Karpas-422 (cell line): Measurements from ENCODE around the gene U2AF1. TPM values are rescaled to one million over a fixed set of nuclear protein-coding genes. Genes with fewer than 3 reads are reported as not detected.
"Not testable (repeated sequence)": the region's sequence is repeated elsewhere in the genome, so short reads cannot be mapped to it uniquely, and the experiment has no call there.

Experiments used
- DNase-seq: peaks from one replicate; pipeline ENCODE4 v3.0.0-alpha.2; 2015
- H2AFZ ChIP-seq: fragments of 200-600 bp; sonication (generic); 2 replicates; pipeline ENCODE4 v1.6.1; 2014; ENCODE audit warnings: antibody characterized with exemption, low read length, mixed read lengths
- H3K27ac ChIP-seq: fragments of 200-600 bp; sonication (generic); 2 replicates; pipeline ENCODE4 v1.5.1; 2014; ENCODE audit warnings: mild to moderate bottlenecking, low read length, moderate library complexity
- H3K27me3 ChIP-seq: fragments of 200-600 bp; sonication (generic); 2 replicates; pipeline ENCODE4 v1.6.1; 2014; ENCODE audit warnings: low read length, mixed read lengths
- H3K36me3 ChIP-seq: fragments of 200-600 bp; sonication (generic); 2 replicates; pipeline ENCODE4 v1.6.1; 2014; ENCODE audit warnings: low read length, mixed read lengths; ENCODE audit not compliant: insufficient read depth
- H3K4me1 ChIP-seq: fragments of 200-600 bp; sonication (generic); 2 replicates; pipeline ENCODE4 v1.6.1; 2014; ENCODE audit warnings: mild to moderate bottlenecking, low read length, mixed read lengths
- H3K4me2 ChIP-seq: fragments of 200-600 bp; sonication (generic); 2 replicates; pipeline ENCODE4 v1.6.1; 2014; ENCODE audit warnings: low read length, low read depth, mild to moderate bottlenecking; ENCODE audit not compliant: poor library complexity, severe bottlenecking
- H3K4me3 ChIP-seq: fragments of 200-600 bp; sonication (generic); 2 replicates; pipeline ENCODE4 v1.5.1; 2014; ENCODE audit warnings: mild to moderate bottlenecking, antibody characterized with exemption, low read length, mixed read lengths
- H3K79me2 ChIP-seq: fragments of 200-600 bp; sonication (generic); 2 replicates; pipeline ENCODE4 v1.6.1; 2014; ENCODE audit warnings: mild to moderate bottlenecking, low read length, mixed read lengths
- H3K9ac ChIP-seq: fragments of 200-600 bp; sonication (generic); 2 replicates; pipeline ENCODE4 v1.6.0; 2014; ENCODE audit warnings: low read length
- H3K9me2 ChIP-seq: fragments of 200-600 bp; sonication (generic), shearing (Covaris generic); replicated peaks from 2 replicates; pipeline ENCODE4 v1.6.0; 2014; ENCODE audit warnings: mild to moderate bottlenecking, low read length, moderate library complexity; ENCODE audit not compliant: insufficient read depth
- H3K9me3 ChIP-seq: fragments of 300-700, 200-600 bp; sonication (generic); 2 replicates; pipeline ENCODE4 v1.6.1; 2014; ENCODE audit warnings: low read length, mixed read lengths
- H4K20me1 ChIP-seq: fragments of 200-600 bp; sonication (generic); 2 replicates; pipeline ENCODE4 v1.6.1; 2014; ENCODE audit warnings: mild to moderate bottlenecking, antibody characterized with exemption, low read length, low read depth; ENCODE audit not compliant: insufficient read depth
- total RNA-seq: library from RNA; depleted of rRNA; stranded (reverse); fragments of >200 nt; shearing (Covaris generic); gene quantifications from 2 replicates; pipeline ENCODE4 v1.2.3, GENCODE V29; 2014; ENCODE audit warnings: low replicate concordance

Gene U2AF1
- total RNA-seq, 1 experiment from 2014 or later = 53.7 TPM

- not testable (repeated sequence) for H3K4me1 ChIP-seq, DNase-seq, H3K36me3 ChIP-seq
Measured at GRCh38 chr21:43101000-43101399, 6.4 kb downstream of the U2AF1 start.

GRCh38 chr21:43091979-43092614 lies 15.3 kb downstream of the U2AF1 start:
- not testable (repeated sequence) for H3K27ac ChIP-seq, H2AFZ ChIP-seq, H3K79me2 ChIP-seq, H4K20me1 ChIP-seq, H3K4me2 ChIP-seq, H3K27me3 ChIP-seq, H3K9ac ChIP-seq, DNase-seq, H3K9me2 ChIP-seq, H3K36me3 ChIP-seq, H3K9me3 ChIP-seq, H3K4me3 ChIP-seq, H3K4me1 ChIP-seq

More at GRCh38 chr21:43101000-43101399, 6.4 kb downstream of the U2AF1 start:
- not testable (repeated sequence) for H3K79me2 ChIP-seq, H2AFZ ChIP-seq, H3K4me3 ChIP-seq, H3K9me2 ChIP-seq, H3K9me3 ChIP-seq, H3K4me2 ChIP-seq, H3K27me3 ChIP-seq, H4K20me1 ChIP-seq, H3K9ac ChIP-seq, H3K27ac ChIP-seq

- not testable (repeated sequence) for DNase-seq, H2AFZ ChIP-seq, H3K27ac ChIP-seq, H3K9ac ChIP-seq, H4K20me1 ChIP-seq, H3K27me3 ChIP-seq, H3K4me2 ChIP-seq, H3K4me3 ChIP-seq, H3K9me3 ChIP-seq, H3K9me2 ChIP-seq, H3K79me2 ChIP-seq, H3K4me1 ChIP-seq, H3K36me3 ChIP-seq
Measured at GRCh38 chr21:43090947-43091346, 16.4 kb downstream of the U2AF1 start.

- H3K4me2 ChIP-seq, H3K79me2 ChIP-seq, H3K4me3 ChIP-seq, H2AFZ ChIP-seq, H3K4me1 ChIP-seq, H3K9me3 ChIP-seq, H4K20me1 ChIP-seq, H3K9ac ChIP-seq, H3K36me3 ChIP-seq, H3K27ac ChIP-seq, DNase-seq, H3K27me3 ChIP-seq, H3K9me2 ChIP-seq: not testable (repeated sequence)
Measured at GRCh38 chr21:43089463-43089862, 17.9 kb downstream of the U2AF1 start.

- H3K4me3 ChIP-seq, H3K27me3 ChIP-seq, H3K36me3 ChIP-seq, H2AFZ ChIP-seq, H3K79me2 ChIP-seq, H3K4me1 ChIP-seq, DNase-seq, H3K4me2 ChIP-seq, H3K27ac ChIP-seq, H3K9me3 ChIP-seq, H3K9ac ChIP-seq, H3K9me2 ChIP-seq, H4K20me1 ChIP-seq: not testable (repeated sequence)
Measured at GRCh38 chr21:43082587-43083300, 24.6 kb downstream of the U2AF1 start.

- not testable (repeated sequence) for DNase-seq, H3K4me1 ChIP-seq, H3K36me3 ChIP-seq, H3K9me2 ChIP-seq, H3K4me3 ChIP-seq, H4K20me1 ChIP-seq, H2AFZ ChIP-seq, H3K27me3 ChIP-seq, H3K27ac ChIP-seq, H3K9ac ChIP-seq, H3K4me2 ChIP-seq, H3K79me2 ChIP-seq, H3K9me3 ChIP-seq
Measured at GRCh38 chr21:43076643-43077042, 30.7 kb downstream of the U2AF1 start.

GRCh38 chr21:43076023-43076637 lies 31.2 kb downstream of the U2AF1 start:
- not testable (repeated sequence) for H3K79me2 ChIP-seq, H3K27ac ChIP-seq, H3K4me2 ChIP-seq, H3K4me1 ChIP-seq, H3K9me2 ChIP-seq, DNase-seq, H3K9me3 ChIP-seq, H3K27me3 ChIP-seq, H3K9ac ChIP-seq, H4K20me1 ChIP-seq, H3K36me3 ChIP-seq, H3K4me3 ChIP-seq, H2AFZ ChIP-seq

GRCh38 chr21:43075170-43076022 lies 32.0 kb downstream of the U2AF1 start, which contains the start of gene CBS:
TSS of gene CBS (minus strand) at chr21:43075835. CDS start at chr21:43072193, 3,642 bp downstream.
- H3K27me3 ChIP-seq, H3K4me3 ChIP-seq, H3K4me2 ChIP-seq, H3K79me2 ChIP-seq, H3K9me3 ChIP-seq, H3K9me2 ChIP-seq, H3K9ac ChIP-seq, H3K27ac ChIP-seq, H4K20me1 ChIP-seq, H3K36me3 ChIP-seq, DNase-seq, H2AFZ ChIP-seq, H3K4me1 ChIP-seq: not testable (repeated sequence)
